SK-N-SH treated with all-trans-retinoic acid at 6 μM for 48 hours (cell line): ENCODE results near the gene TNFSF4.
A peak's percentile ranks its signal among the peaks of the same experiment; 100 is the strongest.

Source experiments
- ATAC-seq: fragments of 200-7000 bp; cut with Tn5 transposase; 3 replicates; pipeline ENCODE4 v1.9.1; 2020; ENCODE audit warnings: mild to moderate bottlenecking, moderate library complexity
- ARNTL ChIP-seq: fragments of 450-650 bp; formaldehyde crosslinking; IDR thresholded peaks from 2 replicates; pipeline ENCODE4 v1.5.0; 2020; ENCODE audit warnings: low read depth, mild to moderate bottlenecking, moderate library complexity, borderline replicate concordance
- BACH2 ChIP-seq: fragments of 250-450 bp; sonication (Bioruptor Pico); IDR thresholded peaks from 2 replicates; pipeline ENCODE4 v1.9.0; 2021; ENCODE audit warnings: mild to moderate bottlenecking, borderline replicate concordance
- CSRNP3 ChIP-seq: fragments of 250-450 bp; sonication (Bioruptor Pico); IDR thresholded peaks from 2 replicates; pipeline ENCODE4 v1.5.1; 2021; ENCODE audit warnings: mild to moderate bottlenecking, moderate library complexity
- ESRRG ChIP-seq: fragments of 250-450 bp; sonication (Bioruptor Pico); IDR thresholded peaks from 2 replicates; pipeline ENCODE4 v1.6.1; 2021; ENCODE audit warnings: mild to moderate bottlenecking
- GLIS3 ChIP-seq: fragments of 250-450 bp; sonication (Bioruptor Pico); IDR thresholded peaks from 2 replicates; pipeline ENCODE4 v1.5.0; 2020; ENCODE audit warnings: mild to moderate bottlenecking, moderate library complexity
- ISL1 ChIP-seq: fragments of 250-450 bp; sonication (Bioruptor Pico); IDR thresholded peaks from 2 replicates; pipeline ENCODE4 v2.1.2; 2022; ENCODE audit warnings: mild to moderate bottlenecking, moderate library complexity
- OSR1 ChIP-seq: fragments of 250-450 bp; sonication (Bioruptor Pico); IDR thresholded peaks from 2 replicates; pipeline ENCODE4 v1.8.0; 2022; ENCODE audit warnings: moderate library complexity, mild to moderate bottlenecking, inconsistent platforms
- PATZ1 ChIP-seq: fragments of 250-450 bp; sonication (Bioruptor Pico); IDR thresholded peaks from 2 replicates; pipeline ENCODE4 v1.8.0; 2020; ENCODE audit warnings: mild to moderate bottlenecking, moderate library complexity, borderline replicate concordance
- POU6F1 ChIP-seq: fragments of 250-450 bp; sonication (Bioruptor Pico); IDR thresholded peaks from 2 replicates; pipeline ENCODE4 v1.8.0; 2021; ENCODE audit warnings: low read depth, mild to moderate bottlenecking, moderate library complexity, borderline replicate concordance
- PPARA ChIP-seq: fragments of 250-450 bp; sonication (Bioruptor Pico); IDR thresholded peaks from 2 replicates; pipeline ENCODE4 v1.5.0; 2020; ENCODE audit warnings: mild to moderate bottlenecking, borderline replicate concordance
- RARB ChIP-seq: fragments of 250-450 bp; sonication (Bioruptor Pico); IDR thresholded peaks from 2 replicates; pipeline ENCODE4 v1.8.0; 2021; ENCODE audit warnings: mild to moderate bottlenecking, moderate library complexity
- TCF4 ChIP-seq: fragments of 250-450 bp; sonication (Bioruptor Pico); IDR thresholded peaks from 2 replicates; pipeline ENCODE4 v1.8.0; 2021; ENCODE audit warnings: mild to moderate bottlenecking, moderate library complexity, borderline replicate concordance
- TOX ChIP-seq: fragments of 250-450 bp; sonication (Bioruptor Pico); IDR thresholded peaks from 2 replicates; pipeline ENCODE4 v1.8.0; 2021; ENCODE audit warnings: mild to moderate bottlenecking, moderate library complexity, borderline replicate concordance
- ZC3H10 ChIP-seq: fragments of 250-450 bp; sonication (Bioruptor Pico); IDR thresholded peaks from 2 replicates; pipeline ENCODE4 v1.5.1; 2021; ENCODE audit warnings: mild to moderate bottlenecking, moderate library complexity
- ZFP30 ChIP-seq: fragments of 450-650 bp; formaldehyde crosslinking; IDR thresholded peaks from 2 replicates; pipeline ENCODE4 v1.5.0; 2022; ENCODE audit warnings: mild to moderate bottlenecking, moderate library complexity
- ZNF70 ChIP-seq: fragments of 450-650 bp; formaldehyde crosslinking; IDR thresholded peaks from 2 replicates; pipeline ENCODE4 v1.5.0; 2020; ENCODE audit warnings: mild to moderate bottlenecking, moderate library complexity
- ZNF8 ChIP-seq: fragments of 450-650 bp; formaldehyde crosslinking; IDR thresholded peaks from 2 replicates; pipeline ENCODE4 v1.5.0; 2020; ENCODE audit warnings: mild to moderate bottlenecking, moderate library complexity
- TF ChIP-seq, protein P1 (sequence below): fragments of 250-450 bp; sonication (Bioruptor Pico); IDR thresholded peaks from 2 replicates; pipeline ENCODE4 v1.5.0; 2020; ENCODE audit warnings: mild to moderate bottlenecking, moderate library complexity
- TF ChIP-seq, protein P2 (sequence below): fragments of 250-450 bp; sonication (Bioruptor Pico); IDR thresholded peaks from 2 replicates; pipeline ENCODE4 v1.5.1; 2020; ENCODE audit warnings: low read depth, mild to moderate bottlenecking, moderate library complexity

The TNFSF4 gene

GRCh38 chr1:173210283-173210682 is 3.2 kb upstream of the TNFSF4 start (continued):
- TF ChIP-seq ARNTL (CRISPR knock-in tag) (no peak), PATZ1 (CRISPR knock-in tag) (no peak)

DNA sequence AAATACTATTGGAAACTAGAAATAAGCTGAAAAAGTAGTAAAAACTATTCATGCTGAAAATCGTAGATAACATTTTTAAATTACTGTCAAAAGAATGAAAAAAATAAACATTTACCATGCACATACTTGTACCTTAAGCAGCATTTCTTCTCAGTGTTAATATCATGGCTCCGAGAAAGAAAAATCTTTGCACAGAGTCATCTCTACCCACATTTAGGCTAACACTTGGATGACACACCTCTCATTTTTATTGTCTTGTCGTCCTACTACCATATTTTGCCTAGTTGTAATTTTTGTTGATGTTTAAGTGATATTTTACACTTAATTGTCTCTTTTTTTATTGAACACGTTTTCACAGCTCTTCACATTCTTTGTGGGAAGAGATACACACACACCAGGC is 1.7 kb upstream of the TNFSF4 start:
- TF ChIP-seq ESRRG (CRISPR knock-in tag) (no peak), PPARA (no peak), RARB (CRISPR knock-in tag) (no peak)
- TF ChIP-seq, all 23 proteins: peak for 0
- no peak for ATAC-seq

DNA sequence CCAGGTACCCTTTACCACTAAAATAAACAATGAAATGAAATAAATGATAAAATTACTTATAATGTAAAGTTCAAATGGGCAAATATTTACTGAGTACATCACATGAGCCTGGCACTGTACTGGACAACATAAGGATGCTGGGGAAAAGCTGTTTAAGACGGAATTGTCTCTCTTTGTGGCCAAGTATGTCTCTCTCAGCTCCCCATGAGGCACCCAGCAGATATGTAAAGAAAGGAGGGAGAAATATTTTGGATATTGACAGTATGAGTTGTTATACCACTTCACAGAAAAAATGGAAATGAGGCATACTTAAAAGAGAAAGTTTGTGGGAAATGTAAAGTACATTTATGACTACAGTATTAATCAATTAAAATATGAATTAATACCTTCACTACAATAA is 1.0 kb upstream of the TNFSF4 start:
- ATAC-seq, result 0 out of 3 replicates have a peak, but pooled peaks have one; percentile 10
- TF ChIP-seq CSRNP3 (CRISPR knock-in tag) (no peak), ISL1 (CRISPR knock-in tag) (no peak), RARB (CRISPR knock-in tag) (no peak), ZFP30 (CRISPR knock-in tag) (no peak), TOX (no peak), ZNF8 (CRISPR knock-in tag) (no peak), GLIS3 (CRISPR knock-in tag) (no peak), PPARA (no peak), ESRRG (CRISPR knock-in tag) (no peak), ARNTL (CRISPR knock-in tag) (no peak), POU6F1 (CRISPR knock-in tag) (no peak), OSR1 (CRISPR knock-in tag) (no peak), ZC3H10 (CRISPR knock-in tag) (no peak), TCF4 (CRISPR knock-in tag) (no peak), ZNF70 (CRISPR knock-in tag) (no peak), BACH2 (no peak)
- TF ChIP-seq, protein P1, sequence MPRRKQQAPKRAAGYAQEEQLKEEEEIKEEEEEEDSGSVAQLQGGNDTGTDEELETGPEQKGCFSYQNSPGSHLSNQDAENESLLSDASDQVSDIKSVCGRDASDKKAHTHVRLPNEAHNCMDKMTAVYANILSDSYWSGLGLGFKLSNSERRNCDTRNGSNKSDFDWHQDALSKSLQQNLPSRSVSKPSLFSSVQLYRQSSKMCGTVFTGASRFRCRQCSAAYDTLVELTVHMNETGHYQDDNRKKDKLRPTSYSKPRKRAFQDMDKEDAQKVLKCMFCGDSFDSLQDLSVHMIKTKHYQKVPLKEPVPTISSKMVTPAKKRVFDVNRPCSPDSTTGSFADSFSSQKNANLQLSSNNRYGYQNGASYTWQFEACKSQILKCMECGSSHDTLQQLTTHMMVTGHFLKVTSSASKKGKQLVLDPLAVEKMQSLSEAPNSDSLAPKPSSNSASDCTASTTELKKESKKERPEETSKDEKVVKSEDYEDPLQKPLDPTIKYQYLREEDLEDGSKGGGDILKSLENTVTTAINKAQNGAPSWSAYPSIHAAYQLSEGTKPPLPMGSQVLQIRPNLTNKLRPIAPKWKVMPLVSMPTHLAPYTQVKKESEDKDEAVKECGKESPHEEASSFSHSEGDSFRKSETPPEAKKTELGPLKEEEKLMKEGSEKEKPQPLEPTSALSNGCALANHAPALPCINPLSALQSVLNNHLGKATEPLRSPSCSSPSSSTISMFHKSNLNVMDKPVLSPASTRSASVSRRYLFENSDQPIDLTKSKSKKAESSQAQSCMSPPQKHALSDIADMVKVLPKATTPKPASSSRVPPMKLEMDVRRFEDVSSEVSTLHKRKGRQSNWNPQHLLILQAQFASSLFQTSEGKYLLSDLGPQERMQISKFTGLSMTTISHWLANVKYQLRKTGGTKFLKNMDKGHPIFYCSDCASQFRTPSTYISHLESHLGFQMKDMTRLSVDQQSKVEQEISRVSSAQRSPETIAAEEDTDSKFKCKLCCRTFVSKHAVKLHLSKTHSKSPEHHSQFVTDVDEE (CRISPR knock-in tag), result no peak
- TF ChIP-seq, protein P2, sequence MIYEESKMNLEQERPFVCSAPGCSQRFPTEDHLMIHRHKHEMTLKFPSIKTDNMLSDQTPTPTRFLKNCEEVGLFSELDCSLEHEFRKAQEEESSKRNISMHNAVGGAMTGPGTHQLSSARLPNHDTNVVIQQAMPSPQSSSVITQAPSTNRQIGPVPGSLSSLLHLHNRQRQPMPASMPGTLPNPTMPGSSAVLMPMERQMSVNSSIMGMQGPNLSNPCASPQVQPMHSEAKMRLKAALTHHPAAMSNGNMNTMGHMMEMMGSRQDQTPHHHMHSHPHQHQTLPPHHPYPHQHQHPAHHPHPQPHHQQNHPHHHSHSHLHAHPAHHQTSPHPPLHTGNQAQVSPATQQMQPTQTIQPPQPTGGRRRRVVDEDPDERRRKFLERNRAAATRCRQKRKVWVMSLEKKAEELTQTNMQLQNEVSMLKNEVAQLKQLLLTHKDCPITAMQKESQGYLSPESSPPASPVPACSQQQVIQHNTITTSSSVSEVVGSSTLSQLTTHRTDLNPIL (CRISPR knock-in tag), result no peak
